HG03575 (cell line): Measurements from ENCODE around the gene TOR2A.

ENCODE experiments used
- ATAC-seq: cut with Tn5 transposase; IDR thresholded peaks from one replicate; pipeline ENCODE4 v1.9.1; 2021; ENCODE audit not compliant: unreplicated experiment, insufficient number of reproducible peaks, low FRiP score; ENCODE audit errors: extremely low read depth

Gene TOR2A

GRCh38 chr9:127684576-127684975 lies 50.5 kb downstream of the TOR2A start:
- no peak for ATAC-seq

- no peak for ATAC-seq
These were observed 51.4 kb downstream of the TOR2A start for GRCh38 chr9:127683723-127684122.

GRCh38 chr9:127682351-127683136 lies 52.5 kb downstream of the TOR2A start:
- ATAC-seq: no peak
